HUDEP-2 (cell line): ENCODE data around the gene PHC1.
"Not testable (repeated sequence)": the region's sequence is repeated elsewhere in the genome, so short reads cannot be mapped to it uniquely, and the experiment has no call there.

Source experiments
- DNase-seq, 76 experiments: peaks; one replicate each; lab custom pipeline; 2025; ENCODE audit not compliant: unreplicated experiment in 76 of 76; lab: John Stamatoyannopoulos, UW

The PHC1 gene

GRCh38 chr12:8914033-8914715 is at the start of gene PHC1:
TSS of gene PHC1 (plus strand) at chr12:8914509. CDS start at chr12:8917678, 3,169 bp downstream.
- DNase-seq, result peak in 51 of 76 experiments; percentile 3 to 63 (median 38)

- no peak for DNase-seq
These were observed 47.9 kb upstream of the PHC1 start for GRCh38 chr12:8866429-8866828.

- DNase-seq, result no peak
These were observed 47.3 kb upstream of the PHC1 start for GRCh38 chr12:8867009-8867408.

- DNase-seq, result no peak
These were observed 46.5 kb upstream of the PHC1 start for GRCh38 chr12:8867786-8868185.

- DNase-seq, result peak in 1 of 76 experiments; percentile 14
These were observed 43.7 kb upstream of the PHC1 start for GRCh38 chr12:8870586-8870985.

- DNase-seq, result no peak
These were observed 43.2 kb upstream of the PHC1 start for GRCh38 chr12:8871068-8871467.

GRCh38 chr12:8876887-8877286 is 37.4 kb upstream of the PHC1 start:
- DNase-seq, result no peak

GRCh38 chr12:8886502-8887284 is 27.6 kb upstream of the PHC1 start:
- peak in 75 of 76 experiments; percentile 12 to 91 (median 77) for DNase-seq

- peak in 54 of 76 experiments; percentile 2 to 81 (median 37) for DNase-seq
These were observed 27.0 kb upstream of the PHC1 start for GRCh38 chr12:8887285-8887715.

- peak in 64 of 76 experiments; percentile 4 to 81 (median 47) for DNase-seq
These were observed 23.8 kb upstream of the PHC1 start for GRCh38 chr12:8890313-8891085.

- no peak for DNase-seq
These were observed 22.3 kb upstream of the PHC1 start for GRCh38 chr12:8891976-8892375.

- DNase-seq, result no peak
These were observed 19.9 kb upstream of the PHC1 start for GRCh38 chr12:8894378-8894777.

- no peak for DNase-seq
These were observed 19.3 kb upstream of the PHC1 start for GRCh38 chr12:8894986-8895385.

GRCh38 chr12:8897081-8897480 is 17.2 kb upstream of the PHC1 start:
- DNase-seq, result no peak

GRCh38 chr12:8899830-8900229 is 14.5 kb upstream of the PHC1 start:
- no peak for DNase-seq

GRCh38 chr12:8902703-8903102 is 11.6 kb upstream of the PHC1 start:
- not testable (repeated sequence) for DNase-seq

- no peak for DNase-seq
These were observed 10.7 kb upstream of the PHC1 start for GRCh38 chr12:8903646-8904045.

GRCh38 chr12:8904665-8905064 is 9.6 kb upstream of the PHC1 start:
- DNase-seq, result no peak

- no peak for DNase-seq
These were observed 8.8 kb upstream of the PHC1 start for GRCh38 chr12:8905546-8905945.

GRCh38 chr12:8906266-8907180 is 7.8 kb upstream of the PHC1 start:
- DNase-seq, result no peak
